ENCODE data around the gene CUL1. TPM values are rescaled to one million over a fixed set of nuclear protein-coding genes. Genes with fewer than 3 reads are reported as not detected.

Gene CUL1
- total and polyA plus RNA-seq, 8 donors, result 32.5 to 59.7 (median 57.8) TPM

DNA sequence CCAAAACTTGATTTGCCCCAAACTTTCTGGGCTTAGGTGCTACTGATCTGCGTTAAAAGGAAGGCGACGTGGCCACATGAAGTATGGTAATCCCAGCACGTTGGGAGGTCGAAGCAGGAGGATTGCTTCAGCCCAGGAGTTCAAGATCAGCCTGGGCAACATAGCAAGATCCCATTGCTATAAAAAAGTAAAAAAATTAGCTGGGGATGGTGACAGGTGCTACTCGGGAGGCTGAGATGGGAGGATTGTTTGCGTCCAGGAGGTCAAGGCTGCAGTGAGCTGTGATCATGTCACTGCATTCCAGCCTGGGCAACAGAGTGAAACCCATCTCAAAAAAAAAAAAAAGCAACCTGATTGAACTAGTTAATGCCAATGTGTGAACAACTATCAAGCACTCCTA lies 5.1 kb upstream of the CUL1 start:
- intact Hi-C loops (cut with DNase I), result no loop called here
- no peak for ATAC-seq

DNA sequence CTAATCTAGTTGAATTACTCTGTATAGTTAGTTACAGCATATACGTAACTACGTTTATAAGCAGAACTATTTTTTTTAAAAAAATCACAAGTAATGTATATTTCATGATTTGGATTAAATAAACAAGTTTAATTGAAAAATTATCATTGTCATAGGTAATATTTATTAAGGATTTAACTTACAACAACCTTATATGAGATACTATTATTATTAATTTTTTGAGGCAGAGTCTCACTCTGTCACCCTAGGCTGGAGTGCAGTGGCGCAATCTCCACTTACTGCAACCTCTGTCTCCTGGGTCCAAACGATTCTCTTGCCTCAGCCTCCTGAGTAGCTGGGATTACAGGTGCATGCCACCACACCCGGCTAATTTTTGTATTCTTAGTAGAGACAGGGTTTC lies 4.1 kb upstream of the CUL1 start:
- Histone ChIP-seq H3K4me3 (no peak overlapping the region), H3K36me3 (no peaks in the 10 kb centered on the region), H3K4me1 (peaks cover 0 to 9% of the 10 kb centered on the region in 2 donors), H3K9me3 (no peaks in the 10 kb centered on the region), H3K27ac (no peak overlapping the region), H3K27me3 (no peaks in the 10 kb centered on the region)
- ATAC-seq (no peak), DNase-seq (no peak)
- TF ChIP-seq, protein P1, sequence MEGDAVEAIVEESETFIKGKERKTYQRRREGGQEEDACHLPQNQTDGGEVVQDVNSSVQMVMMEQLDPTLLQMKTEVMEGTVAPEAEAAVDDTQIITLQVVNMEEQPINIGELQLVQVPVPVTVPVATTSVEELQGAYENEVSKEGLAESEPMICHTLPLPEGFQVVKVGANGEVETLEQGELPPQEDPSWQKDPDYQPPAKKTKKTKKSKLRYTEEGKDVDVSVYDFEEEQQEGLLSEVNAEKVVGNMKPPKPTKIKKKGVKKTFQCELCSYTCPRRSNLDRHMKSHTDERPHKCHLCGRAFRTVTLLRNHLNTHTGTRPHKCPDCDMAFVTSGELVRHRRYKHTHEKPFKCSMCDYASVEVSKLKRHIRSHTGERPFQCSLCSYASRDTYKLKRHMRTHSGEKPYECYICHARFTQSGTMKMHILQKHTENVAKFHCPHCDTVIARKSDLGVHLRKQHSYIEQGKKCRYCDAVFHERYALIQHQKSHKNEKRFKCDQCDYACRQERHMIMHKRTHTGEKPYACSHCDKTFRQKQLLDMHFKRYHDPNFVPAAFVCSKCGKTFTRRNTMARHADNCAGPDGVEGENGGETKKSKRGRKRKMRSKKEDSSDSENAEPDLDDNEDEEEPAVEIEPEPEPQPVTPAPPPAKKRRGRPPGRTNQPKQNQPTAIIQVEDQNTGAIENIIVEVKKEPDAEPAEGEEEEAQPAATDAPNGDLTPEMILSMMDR (IDR thresholded peaks at IDR 0.05), result no peak
- intact Hi-C loops (cut with DNase I), result no loop called here

More for the DNA sequence above, 5.1 kb upstream of the CUL1 start:
- Histone ChIP-seq H3K4me1 (peaks cover 0 to 11% of the 10 kb centered on the region in 2 donors), H3K4me3 (no peak overlapping the region), H3K27me3 (no peaks in the 10 kb centered on the region), H3K27ac (no peak overlapping the region), H3K9me3 (no peaks in the 10 kb centered on the region), H3K36me3 (no peaks in the 10 kb centered on the region)
- TF ChIP-seq, protein P1 (IDR thresholded peaks at IDR 0.05), result no peak
- no peak for DNase-seq

- Histone ChIP-seq H3K4me3 (no peak overlapping the region), H3K36me3 (no peaks in the 10 kb centered on the region), H3K27ac (no peak overlapping the region), H3K9me3 (no peaks in the 10 kb centered on the region), H3K4me1 (peaks cover 7 to 17% of the 10 kb centered on the region in 2 donors), H3K27me3 (no peaks in the 10 kb centered on the region)
- DNase-seq (no peak), ATAC-seq (no peak)
- TF ChIP-seq, protein P1 (IDR thresholded peaks at IDR 0.05), result no peak
- intact Hi-C loops (cut with DNase I), result no loop called here
Measured at GRCh38 chr7:148695953-148696352, 2.8 kb upstream of the CUL1 start.

GRCh38 chr7:148696787-148697186 lies 1.9 kb upstream of the CUL1 start:
- intact Hi-C loops (cut with DNase I), result no loop called here
- no peak overlapping the region for H3K27ac ChIP-seq

DNA sequence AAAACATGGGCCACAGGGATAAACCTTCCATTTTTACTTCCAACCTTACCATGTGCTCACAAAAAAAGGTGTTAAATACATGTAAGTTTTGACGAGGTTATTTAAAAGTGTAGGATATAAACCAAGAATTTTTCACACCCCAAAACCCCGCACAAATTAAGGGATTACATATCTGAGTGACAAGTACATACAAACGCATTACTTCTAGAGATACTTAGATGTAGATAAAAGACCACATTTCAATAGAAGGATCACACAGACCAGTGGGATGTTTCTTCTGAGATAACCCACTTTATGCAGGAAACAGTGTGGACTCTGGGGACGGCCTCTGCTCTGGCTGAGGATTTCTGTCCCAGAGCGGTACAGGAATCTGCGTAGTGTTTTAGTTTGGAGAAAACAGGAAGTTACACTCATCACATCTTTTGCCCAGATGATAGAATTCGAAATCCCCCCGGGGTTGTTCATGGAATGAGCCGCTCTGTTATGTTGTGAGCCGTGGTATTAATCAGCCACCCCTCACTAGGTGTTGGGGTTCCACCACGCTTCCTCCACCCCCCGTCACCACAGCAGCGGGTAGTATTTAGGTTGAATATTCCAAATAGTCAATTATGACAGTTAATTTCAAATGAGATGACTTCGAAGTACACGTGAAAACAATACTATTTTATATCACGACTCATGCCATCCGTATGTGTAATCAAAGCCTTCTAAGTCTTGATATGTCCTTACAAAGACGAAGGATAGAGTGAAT lies 1.3 kb upstream of the CUL1 start:
- intact Hi-C loops (cut with DNase I), result no loop called here
- ATAC-seq, result no peak
- peaks cover 21 to 32% of the 10 kb centered on the region in 2 donors for H3K4me1 ChIP-seq
- DNase-seq, result peak in 2 of 4 donors; percentile 44 to 60
- TF ChIP-seq, protein P1 (IDR thresholded peaks at IDR 0.05), result no peak
- H3K4me3 ChIP-seq, result peak overlapping the region; percentile 74 to 83
- peak overlapping the region; percentile 96 to 99 for H3K27ac ChIP-seq
- H3K27me3 ChIP-seq, result no peaks in the 10 kb centered on the region
- H3K9me3 ChIP-seq, result no peaks in the 10 kb centered on the region
- no peaks in the 10 kb centered on the region for H3K36me3 ChIP-seq

More at GRCh38 chr7:148696787-148697186, 1.9 kb upstream of the CUL1 start:
- no peaks in the 10 kb centered on the region for H3K27me3 ChIP-seq
- no peak for DNase-seq
- no peak for ATAC-seq
- H3K36me3 ChIP-seq, result no peaks in the 10 kb centered on the region
- no peak overlapping the region for H3K4me3 ChIP-seq
- H3K4me1 ChIP-seq, result peaks cover 14 to 25% of the 10 kb centered on the region in 2 donors
- no peaks in the 10 kb centered on the region for H3K9me3 ChIP-seq
- TF ChIP-seq, protein P1 (IDR thresholded peaks at IDR 0.05), result no peak

Measured in left lung (tissue), 10 donors.